SK-N-MC (cell line): ENCODE data around the gene SEL1L3.

Experiments used
- EZH2 ChIP-seq: fragments of 200-600 bp; sonication (generic); IDR thresholded peaks from one replicate; pipeline ENCODE4 v1.6.1; 2017; ENCODE audit warnings: antibody characterized with exemption
- FOXP2 ChIP-seq: optimal IDR thresholded peaks from 2 replicates; pipeline ENCODE3; 2011; ENCODE audit warnings: mild to moderate bottlenecking, moderate library complexity; ENCODE audit not compliant: insufficient read depth; ENCODE audit errors: extremely low read length, control extremely low read depth
- POLR2AphosphoS5 ChIP-seq: IDR thresholded peaks from 2 replicates; pipeline ENCODE4 v1.6.1; 2012; ENCODE audit warnings: mild to moderate bottlenecking, low read depth, low read length, borderline replicate concordance

DNA sequence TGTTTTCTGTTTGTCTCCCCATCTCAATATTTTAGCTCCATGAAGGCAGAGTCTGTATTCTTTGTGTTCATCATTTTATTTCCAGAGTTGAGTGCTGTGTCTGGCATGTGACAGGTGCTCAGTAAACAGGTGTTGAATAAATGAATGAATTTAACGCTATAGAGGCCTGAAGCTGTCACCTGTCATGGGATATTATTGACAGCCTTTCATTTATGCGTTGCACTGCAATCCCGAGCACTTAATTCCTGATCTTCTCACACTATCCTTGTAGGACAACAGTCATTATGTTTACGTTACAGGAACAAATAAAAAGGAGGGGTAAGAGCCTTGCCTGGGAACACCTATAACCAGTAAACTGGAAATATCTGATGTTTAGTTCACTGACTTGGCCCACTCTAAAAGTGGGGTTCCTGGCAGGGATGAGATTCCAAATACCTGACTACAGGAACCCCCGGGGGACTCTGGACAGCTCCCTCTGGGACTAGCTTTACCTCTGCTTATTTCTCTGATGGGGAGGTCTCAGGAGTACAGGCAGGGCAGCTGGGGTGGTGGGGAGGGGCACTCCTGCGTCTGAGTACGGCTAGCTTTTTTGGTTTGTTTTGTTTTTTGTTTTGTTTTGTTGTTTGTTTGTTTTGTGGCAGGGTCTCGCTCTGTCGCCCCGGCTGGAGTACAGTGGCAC is 36.6 kb downstream of the SEL1L3 start:
- TF ChIP-seq EZH2, result no peak
- no peak for TF ChIP-seq POLR2AphosphoS5
- no peak for TF ChIP-seq FOXP2
